ENCODE data around the gene LCMT2.
A peak's percentile ranks its signal among the peaks of the same experiment; 100 is the strongest.
"Not testable (repeated sequence)": the region's sequence is repeated elsewhere in the genome, so short reads cannot be mapped to it uniquely, and the experiment has no call there.

LCMT2 gene

GRCh38 chr15:43316016-43316970 is 14.1 kb downstream of the LCMT2 start:
- no peak for DNase-seq

DNA sequence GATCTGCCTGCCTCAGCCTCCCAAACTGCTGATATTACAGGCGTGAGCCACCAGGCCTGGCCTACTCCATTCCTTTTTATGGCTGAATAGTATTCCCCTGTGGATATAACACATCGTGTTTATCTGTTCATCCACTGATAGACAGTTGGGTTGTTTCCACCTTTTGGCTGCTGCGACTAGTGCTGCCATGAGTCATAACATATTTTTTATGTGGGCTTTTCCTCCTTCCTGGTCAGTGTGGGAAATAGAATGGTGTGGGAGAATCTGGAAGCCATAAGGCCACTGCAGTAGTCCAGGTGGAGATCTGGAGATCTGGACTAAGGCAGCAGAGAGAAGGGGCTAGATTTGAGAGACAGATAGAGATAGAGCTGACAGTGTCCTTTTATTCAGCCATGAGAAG is 16.2 kb downstream of the LCMT2 start:
- DNase-seq: no peak

GRCh38 chr15:43312378-43312777 is 18.0 kb downstream of the LCMT2 start:
- no peak for DNase-seq

DNA sequence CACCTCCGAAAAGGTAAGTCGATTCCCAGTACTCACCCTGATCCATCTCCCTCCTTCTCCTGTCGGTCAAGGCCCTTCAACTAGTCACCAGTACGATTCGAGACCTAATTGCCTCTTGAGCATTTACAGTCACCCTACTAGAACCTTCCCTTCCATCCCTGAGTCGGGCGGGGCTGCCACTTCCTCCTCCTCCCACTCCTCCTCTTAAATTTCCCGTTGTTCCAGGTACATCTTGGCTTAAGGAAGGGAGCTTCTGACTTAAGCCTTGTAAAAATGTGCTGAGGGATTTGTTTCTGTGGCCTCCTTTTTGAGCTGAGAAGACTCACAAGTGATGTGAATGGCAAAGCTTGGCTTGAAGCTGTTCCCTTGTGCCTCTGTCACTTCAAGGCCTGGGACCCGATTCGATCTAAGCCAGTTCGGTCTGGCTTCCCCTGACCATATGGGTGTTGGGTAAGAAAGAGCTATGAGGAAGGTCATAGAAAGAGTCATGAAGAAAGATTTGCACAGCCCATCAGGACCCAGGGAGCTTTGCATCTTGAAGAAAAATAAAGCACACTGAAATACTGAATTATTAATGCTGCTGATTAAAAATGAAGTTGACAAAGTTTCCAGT is 28.1 kb downstream of the LCMT2 start, which contains the start of gene TGM7:
TSS of gene TGM7 (minus strand) at position 51 of the 613 bp plus-strand sequence.
- DNase-seq: no peak

- DNase-seq: no peak
Measured at GRCh38 chr15:43299884-43300283, 30.5 kb downstream of the LCMT2 start.

- DNase-seq: no peak
Measured at GRCh38 chr15:43299411-43299810, 31.0 kb downstream of the LCMT2 start.

- DNase-seq: no peak
Measured at GRCh38 chr15:43294091-43294706, 36.2 kb downstream of the LCMT2 start.

- no peak for DNase-seq
Measured at GRCh38 chr15:43293432-43293831, 36.9 kb downstream of the LCMT2 start.

GRCh38 chr15:43292375-43293078 is 37.8 kb downstream of the LCMT2 start:
- no peak for DNase-seq

GRCh38 chr15:43289656-43290055 is 40.7 kb downstream of the LCMT2 start:
- not testable (repeated sequence) for DNase-seq

DNA sequence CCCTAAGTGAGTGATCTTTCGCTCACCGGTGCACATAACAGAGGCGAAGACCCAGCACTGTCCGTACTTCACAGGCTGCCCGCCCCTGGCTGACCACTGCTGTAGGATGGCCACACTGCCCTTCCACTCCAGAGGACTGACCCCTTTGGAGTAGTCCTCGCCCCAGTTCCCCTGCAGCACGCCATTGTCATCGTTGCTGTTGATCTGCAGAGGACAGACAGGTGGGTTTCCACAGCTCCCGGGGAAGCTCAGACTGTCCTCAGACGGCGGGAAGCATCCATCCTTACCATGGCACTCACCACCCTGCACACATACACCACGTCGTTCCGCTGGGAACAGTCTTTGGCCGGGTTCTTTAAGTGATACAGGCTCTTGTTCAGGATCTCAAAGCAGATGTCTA is 43.1 kb downstream of the LCMT2 start:
- DNase-seq: no peak

- no peak for DNase-seq
Measured at GRCh38 chr15:43286074-43286473, 44.3 kb downstream of the LCMT2 start.

GRCh38 chr15:43285609-43286037 is 44.8 kb downstream of the LCMT2 start:
- peak in 14 of 56 donors; percentile 4 to 81 (median 14) for DNase-seq

- DNase-seq: no peak
Measured at GRCh38 chr15:43283526-43283925, 46.8 kb downstream of the LCMT2 start.

DNA sequence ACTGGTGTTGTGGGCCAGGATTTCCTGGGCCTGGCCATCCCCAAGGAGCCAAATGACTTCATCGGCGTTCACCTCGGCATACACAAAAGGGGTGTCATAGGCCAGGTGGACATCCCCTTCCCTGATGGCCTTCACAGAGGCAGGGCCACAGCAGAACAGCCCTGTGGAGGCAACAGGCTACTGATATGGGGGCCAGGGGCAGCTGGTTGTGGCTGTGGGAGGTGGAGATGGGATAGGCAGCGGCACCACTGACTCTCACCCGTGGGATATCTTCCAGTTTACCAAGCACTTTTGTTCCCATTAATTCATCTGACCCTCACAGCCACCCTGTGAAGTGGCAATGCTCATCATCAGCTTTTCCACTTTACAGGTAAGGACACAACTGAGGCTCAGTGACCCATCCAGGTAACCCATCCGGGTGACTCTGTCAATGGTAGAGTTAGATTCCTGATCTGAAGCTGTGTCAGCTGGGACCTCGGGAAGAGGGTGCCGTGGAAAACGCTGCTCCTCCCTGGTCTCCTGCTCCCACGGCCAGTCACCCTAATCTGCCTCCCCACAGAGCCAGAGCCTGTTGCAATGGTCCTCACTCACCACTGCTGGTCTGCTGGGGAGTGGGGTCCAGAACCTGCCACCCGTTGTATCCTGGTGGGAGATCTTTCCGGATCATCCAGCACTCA is 48.3 kb downstream of the LCMT2 start:
- no peak for DNase-seq

- no peak for DNase-seq
Measured at GRCh38 chr15:43280996-43281395, 49.4 kb downstream of the LCMT2 start.

DNA sequence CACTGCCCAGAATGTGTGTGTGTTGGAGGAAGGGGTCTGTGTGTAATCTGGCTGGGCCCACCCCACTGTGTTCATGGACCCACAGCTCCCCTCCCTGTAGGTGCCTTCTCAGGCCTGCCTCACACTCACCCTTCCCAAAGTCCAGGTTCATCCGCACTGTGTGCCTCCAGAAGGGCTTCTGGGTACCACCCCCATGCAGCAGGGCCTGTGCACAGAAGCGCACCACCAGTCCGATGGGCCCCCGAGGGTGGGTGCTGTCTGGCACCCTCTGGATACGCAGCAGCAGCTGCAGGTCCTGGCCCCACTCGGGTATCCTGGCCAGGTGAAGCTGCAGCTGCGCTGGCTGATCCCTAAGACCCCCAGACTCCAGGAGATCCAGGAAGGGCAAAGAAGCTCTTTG is 50.9 kb downstream of the LCMT2 start:
- DNase-seq: no peak

GRCh38 chr15:43278869-43279268 is 51.5 kb downstream of the LCMT2 start:
- DNase-seq: no peak

DNA sequence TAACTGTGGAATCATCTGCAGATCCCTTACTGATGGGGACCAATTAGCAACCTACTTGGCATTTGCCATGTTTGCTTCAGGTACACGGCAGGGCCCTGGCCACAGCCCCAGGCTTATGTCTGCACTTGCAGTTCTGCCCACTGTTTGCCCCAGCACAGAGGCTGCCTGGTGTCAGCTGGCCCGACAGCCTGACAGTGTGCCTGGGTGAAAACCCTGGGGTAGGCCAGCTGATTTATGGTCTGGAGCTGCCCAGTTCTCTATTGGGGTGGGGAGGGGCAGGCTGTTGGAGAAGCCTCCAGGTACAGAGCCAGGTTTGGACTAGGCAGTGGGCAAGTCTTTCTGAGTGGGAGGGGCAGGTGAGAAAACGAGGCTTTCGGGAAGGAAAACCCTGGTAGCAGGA is 52.5 kb downstream of the LCMT2 start:
- no peak for DNase-seq

- no peak for DNase-seq
Measured at GRCh38 chr15:43277231-43277823, 53.0 kb downstream of the LCMT2 start.
